ENCODE measurements around the gene HOMEZ.
"Not testable (repeated sequence)": the region's sequence is repeated elsewhere in the genome, so short reads cannot be mapped to it uniquely, and the experiment has no call there.

HOMEZ gene

GRCh38 chr14:23286020-23286901, at the start of gene HOMEZ:
HOMEZ (minus strand) TSS chr14:23286132; CDS start chr14:23285952, 180 bp downstream.
- DNase-seq, result peak; percentile 100

GRCh38 chr14:23335623-23336022, 49.7 kb upstream of the HOMEZ start:
- no peak for DNase-seq

GRCh38 chr14:23327947-23328744, 42.2 kb upstream of the HOMEZ start:
- peak; percentile 100 for DNase-seq

- peak; percentile 79 for DNase-seq
These were observed 40.8 kb upstream of the HOMEZ start for GRCh38 chr14:23326491-23327332.

GRCh38 chr14:23325746-23326145, 39.8 kb upstream of the HOMEZ start:
- not testable (repeated sequence) for DNase-seq

GRCh38 chr14:23324993-23325392, 39.1 kb upstream of the HOMEZ start:
- DNase-seq, result no peak

- DNase-seq, result no peak
These were observed 38.5 kb upstream of the HOMEZ start for GRCh38 chr14:23324455-23324846.

- DNase-seq, result no peak
These were observed 38.0 kb upstream of the HOMEZ start for GRCh38 chr14:23323838-23324454.

- no peak for DNase-seq
These were observed 36.9 kb upstream of the HOMEZ start for GRCh38 chr14:23322568-23323517.

GRCh38 chr14:23321572-23322547, 35.9 kb upstream of the HOMEZ start:
- peak; percentile 90 for DNase-seq

GRCh38 chr14:23320584-23321571, 34.9 kb upstream of the HOMEZ start, which contains the start of gene PABPN1:
PABPN1 (plus strand) TSS chr14:23321457; CDS start chr14:23321470, 13 bp downstream.
- peak; percentile 100 for DNase-seq

- no peak for DNase-seq
These were observed 34.0 kb upstream of the HOMEZ start for GRCh38 chr14:23319746-23320583.

GRCh38 chr14:23316300-23316699, 30.4 kb upstream of the HOMEZ start:
- no peak for DNase-seq

- no peak for DNase-seq
These were observed 24.6 kb upstream of the HOMEZ start for GRCh38 chr14:23310546-23310945.

- no peak for DNase-seq
These were observed 23.0 kb upstream of the HOMEZ start for GRCh38 chr14:23308721-23309445.

GRCh38 chr14:23307687-23308644, 22.0 kb upstream of the HOMEZ start:
- no peak for DNase-seq
